ENCODE measurements around the gene CREBRF.

DNA sequence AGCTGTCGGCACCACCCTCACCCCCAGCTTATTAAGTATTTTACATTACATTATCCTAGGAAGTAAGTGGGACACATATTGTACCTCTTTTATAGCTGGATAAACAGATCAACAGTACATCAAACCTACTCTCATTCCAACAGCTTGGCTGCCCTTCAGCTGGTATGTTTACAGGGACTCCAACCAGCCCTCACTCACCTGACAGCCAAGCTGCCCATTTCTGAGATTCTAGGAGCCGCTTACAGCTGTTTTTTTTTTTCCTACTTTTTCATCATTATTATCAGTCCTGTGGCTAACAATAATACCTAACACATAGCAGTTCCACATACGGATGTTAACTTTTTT is 13.4 kb upstream of the CREBRF start:
- no peak for TF ChIP-seq CTCF (IDR thresholded peaks at IDR 0.05; ENCODE audit: insufficient read depth, low read length, poor library complexity, severe bottlenecking)
- TF ChIP-seq EZH2phosphoT487 (conservative IDR thresholded peaks at IDR 0.05; ENCODE audit: low read length) = no peak

Measured in SU-DHL-6 (cell line).